Measurements from ENCODE around the gene TSPAN5.
A peak's percentile ranks its signal among the peaks of the same experiment; 100 is the strongest.

TSPAN5 gene

GRCh38 chr4:98656886-98657285, 1.5 kb downstream of the TSPAN5 start:
- no peak for TF ChIP-seq CTCF (IDR thresholded peaks at IDR 0.05; ENCODE audit: low read depth, low read length)
- H3K4me3 ChIP-seq (ENCODE audit: low read depth, low read length): peak overlapping the region; percentile 85

GRCh38 chr4:98656443-98656842, 2.0 kb downstream of the TSPAN5 start:
- no peak for TF ChIP-seq CTCF (IDR thresholded peaks at IDR 0.05; ENCODE audit: low read depth, low read length)
- H3K4me3 ChIP-seq (ENCODE audit: low read depth, low read length): peak overlapping the region; percentile 85

GRCh38 chr4:98653890-98654867, 4.2 kb downstream of the TSPAN5 start:
- no peak for TF ChIP-seq CTCF (IDR thresholded peaks at IDR 0.05; ENCODE audit: low read depth, low read length)
- peak overlapping the region; percentile 19; the same call in 1 of the 2 replicates for H3K4me3 ChIP-seq (ENCODE audit: low read depth, low read length)

GRCh38 chr4:98652996-98653395, 5.4 kb downstream of the TSPAN5 start:
- no peak overlapping the region for H3K4me3 ChIP-seq (ENCODE audit: low read depth, low read length)
- TF ChIP-seq CTCF (IDR thresholded peaks at IDR 0.05; ENCODE audit: low read depth, low read length): no peak

- no peak overlapping the region for H3K4me3 ChIP-seq (ENCODE audit: low read depth, low read length)
Observed at GRCh38 chr4:98648602-98649001, 9.8 kb downstream of the TSPAN5 start.

GRCh38 chr4:98646422-98646821, 12.0 kb downstream of the TSPAN5 start:
- H3K4me3 ChIP-seq (ENCODE audit: low read depth, low read length): no peak overlapping the region
- TF ChIP-seq CTCF (IDR thresholded peaks at IDR 0.05; ENCODE audit: low read depth, low read length): no peak

More at GRCh38 chr4:98648602-98649001, 9.8 kb downstream of the TSPAN5 start:
- TF ChIP-seq CTCF (IDR thresholded peaks at IDR 0.05; ENCODE audit: low read depth, low read length): no peak

- no peak for TF ChIP-seq CTCF (IDR thresholded peaks at IDR 0.05; ENCODE audit: low read depth, low read length)
- H3K4me3 ChIP-seq (ENCODE audit: low read depth, low read length): no peak overlapping the region
Observed at GRCh38 chr4:98645527-98645926, 12.9 kb downstream of the TSPAN5 start.

Measured in WI38 (cell line).